ENCODE data around the gene P2RY14. TPM values are rescaled to one million over a fixed set of nuclear protein-coding genes. Genes with fewer than 3 reads are reported as not detected.

Gene P2RY14
- total RNA-seq, 1 donor from 2014 or later = not detected

GRCh38 chr3:151319628-151320027 lies 41.3 kb upstream of the P2RY14 start:
- TF ChIP-seq CTCF (conservative IDR thresholded peaks at IDR 0.05) = no peak
- H3K27ac Mint-ChIP-seq (ENCODE audit: unreplicated experiment) = no peak overlapping the region
- peaks cover 6% of the 10 kb centered on the region for H3K9me3 Mint-ChIP-seq
- H3K36me3 Mint-ChIP-seq (ENCODE audit: low read depth) = peaks cover 3% of the 10 kb centered on the region
- no peaks in the 10 kb centered on the region for H3K4me1 Mint-ChIP-seq
- H3K27me3 Mint-ChIP-seq (ENCODE audit: low read depth) = no peaks in the 10 kb centered on the region
- no peak overlapping the region for H3K4me3 Mint-ChIP-seq
- DNase-seq (ENCODE audit: low read depth, low spot score) = no peak

GRCh38 chr3:151318991-151319390 lies 40.6 kb upstream of the P2RY14 start:
- H3K27me3 Mint-ChIP-seq (ENCODE audit: low read depth) = no peaks in the 10 kb centered on the region
- no peak for TF ChIP-seq CTCF (conservative IDR thresholded peaks at IDR 0.05)
- H3K36me3 Mint-ChIP-seq (ENCODE audit: low read depth) = peaks cover 3% of the 10 kb centered on the region
- H3K4me3 Mint-ChIP-seq = no peak overlapping the region
- DNase-seq (ENCODE audit: low read depth, low spot score) = no peak
- no peak overlapping the region for H3K27ac Mint-ChIP-seq (ENCODE audit: unreplicated experiment)
- peaks cover 6% of the 10 kb centered on the region for H3K9me3 Mint-ChIP-seq
- H3K4me1 Mint-ChIP-seq = no peaks in the 10 kb centered on the region

GRCh38 chr3:151318313-151318712 lies 40.0 kb upstream of the P2RY14 start:
- DNase-seq (ENCODE audit: low read depth, low spot score) = no peak
- H3K27me3 Mint-ChIP-seq (ENCODE audit: low read depth) = no peaks in the 10 kb centered on the region
- TF ChIP-seq CTCF (conservative IDR thresholded peaks at IDR 0.05) = no peak
- H3K4me3 Mint-ChIP-seq = no peak overlapping the region
- peaks cover 6% of the 10 kb centered on the region for H3K9me3 Mint-ChIP-seq
- H3K4me1 Mint-ChIP-seq = no peaks in the 10 kb centered on the region
- H3K27ac Mint-ChIP-seq (ENCODE audit: unreplicated experiment) = no peak overlapping the region
- peaks cover 3% of the 10 kb centered on the region for H3K36me3 Mint-ChIP-seq (ENCODE audit: low read depth)

- Mint-ChIP-seq H3K4me1 (no peaks in the 10 kb centered on the region), H3K27me3 (ENCODE audit: low read depth) (no peaks in the 10 kb centered on the region), H3K9me3 (peaks cover 3% of the 10 kb centered on the region), H3K27ac (ENCODE audit: unreplicated experiment) (no peak within 1 kb of the TSS), H3K36me3 (ENCODE audit: low read depth) (no peaks in the 10 kb centered on the region), H3K4me3 (no peak within 1 kb of the TSS)
- TF ChIP-seq CTCF (conservative IDR thresholded peaks at IDR 0.05) = no peak
- no peak for DNase-seq (ENCODE audit: low read depth, low spot score)
Observed at GRCh38 chr3:151316267-151316991, 38.1 kb upstream of the P2RY14 start, which contains the start of gene GPR87. Gene GPR87 (minus strand): TSS chr3:151316820. CDS start chr3:151300100, 16,720 bp downstream.

- Mint-ChIP-seq H3K36me3 (ENCODE audit: low read depth) (no peaks in the 10 kb centered on the region), H3K27me3 (ENCODE audit: low read depth) (no peaks in the 10 kb centered on the region), H3K4me1 (no peaks in the 10 kb centered on the region), H3K9me3 (peaks cover 3% of the 10 kb centered on the region), H3K27ac (ENCODE audit: unreplicated experiment) (no peak overlapping the region), H3K4me3 (no peak overlapping the region)
- no peak for TF ChIP-seq CTCF (conservative IDR thresholded peaks at IDR 0.05)
- DNase-seq (ENCODE audit: low read depth, low spot score) = no peak
Observed at GRCh38 chr3:151315846-151316245, 37.5 kb upstream of the P2RY14 start.
